GM18517 (cell line): ENCODE measurements around the gene CTDSP2.
"Not testable (repeated sequence)": the region's sequence is repeated elsewhere in the genome, so short reads cannot be mapped to it uniquely, and the experiment has no call there.

Experiments
- ATAC-seq: cut with Tn5 transposase; IDR thresholded peaks from one replicate; pipeline ENCODE4 v1.9.1; 2021; ENCODE audit warnings: mild to moderate bottlenecking, moderate library complexity; ENCODE audit not compliant: unreplicated experiment

Gene CTDSP2

DNA sequence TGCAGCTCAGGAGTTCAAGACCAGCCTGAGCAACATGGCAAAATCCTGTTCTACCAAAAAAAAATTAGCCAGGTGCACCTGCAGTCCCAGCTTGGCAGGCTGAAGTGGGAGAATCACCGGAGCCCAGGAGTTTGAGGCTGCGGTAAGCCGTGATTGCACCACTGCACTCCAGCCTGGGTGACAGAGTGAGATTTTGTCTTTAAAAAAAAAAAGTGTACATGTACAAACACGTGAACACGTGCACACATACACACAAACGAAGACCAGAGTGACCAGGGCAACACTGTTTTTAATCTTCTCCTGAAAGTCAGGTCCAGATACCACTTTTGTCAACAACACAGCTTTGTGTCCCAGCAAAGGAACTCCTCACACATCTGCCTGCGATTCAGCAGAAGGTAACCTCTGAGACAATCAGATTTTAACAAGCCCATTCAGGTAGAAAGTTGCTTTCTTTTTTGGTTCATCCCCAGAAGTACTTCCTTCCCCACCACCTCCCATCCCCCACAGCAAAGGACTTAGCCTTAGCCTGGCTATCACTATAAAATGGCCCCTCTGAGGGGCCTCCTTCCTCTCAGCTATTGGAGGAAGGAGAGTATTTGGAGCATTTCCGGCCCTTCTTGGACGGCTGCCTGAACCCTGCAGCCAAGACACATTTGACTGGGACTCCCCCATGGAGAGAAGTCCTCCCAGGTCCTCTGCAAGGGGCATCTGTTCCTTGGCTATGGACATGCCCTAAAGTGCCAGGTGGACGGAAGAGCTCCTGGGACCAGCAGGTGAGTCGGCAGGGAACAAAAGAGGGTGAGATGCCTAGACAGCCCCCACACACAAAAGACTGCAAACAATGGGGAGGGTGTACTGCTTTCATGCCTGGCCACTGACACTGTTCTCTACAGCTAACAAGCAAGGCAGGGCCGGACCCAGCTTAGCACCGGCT lies 9.8 kb downstream of the CTDSP2 start:
- ATAC-seq = peak; percentile 47

DNA sequence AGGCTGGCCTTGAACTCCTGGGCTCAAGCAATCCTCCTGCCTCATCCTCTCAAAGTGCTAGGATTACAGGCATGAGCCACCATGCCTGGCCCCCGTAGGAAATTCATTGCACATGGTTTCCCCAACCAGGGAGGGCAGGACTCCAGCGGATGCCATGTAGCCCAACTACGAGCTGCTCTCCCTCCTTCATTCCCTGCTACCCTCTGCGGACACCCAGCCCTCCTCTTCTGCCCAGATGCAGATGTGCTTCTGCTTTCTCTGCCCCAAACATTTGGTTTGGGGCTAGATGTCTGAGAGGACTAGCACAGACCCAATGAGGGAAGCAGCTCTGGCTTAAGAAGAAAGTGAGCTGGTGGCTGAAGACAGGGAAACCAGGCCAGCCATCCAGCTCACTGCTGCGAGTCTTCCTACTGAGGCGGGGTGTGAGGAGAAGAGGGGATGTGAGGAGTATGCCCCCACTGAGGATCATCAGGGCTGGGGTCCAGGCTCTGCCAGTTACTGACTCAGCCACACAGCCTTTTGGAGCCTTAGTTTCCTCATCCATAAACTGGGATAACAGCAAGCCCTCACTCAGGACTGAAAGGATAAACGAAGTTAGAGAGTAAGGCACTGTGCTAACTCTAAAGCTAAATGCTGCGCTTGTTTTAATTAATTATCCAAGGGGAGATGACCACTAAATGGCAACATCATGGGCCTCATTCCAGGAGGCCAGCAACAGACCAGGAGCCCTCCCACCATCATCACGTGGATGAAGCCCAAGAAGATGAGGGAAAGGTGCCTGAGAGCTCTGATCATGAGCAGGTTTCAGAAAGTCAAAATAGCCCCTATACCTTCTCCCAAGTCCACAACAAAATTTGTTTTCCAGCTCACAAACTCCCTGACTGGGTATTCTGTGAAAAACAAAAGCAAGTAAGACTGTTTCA lies 10.9 kb downstream of the CTDSP2 start:
- no peak for ATAC-seq

DNA sequence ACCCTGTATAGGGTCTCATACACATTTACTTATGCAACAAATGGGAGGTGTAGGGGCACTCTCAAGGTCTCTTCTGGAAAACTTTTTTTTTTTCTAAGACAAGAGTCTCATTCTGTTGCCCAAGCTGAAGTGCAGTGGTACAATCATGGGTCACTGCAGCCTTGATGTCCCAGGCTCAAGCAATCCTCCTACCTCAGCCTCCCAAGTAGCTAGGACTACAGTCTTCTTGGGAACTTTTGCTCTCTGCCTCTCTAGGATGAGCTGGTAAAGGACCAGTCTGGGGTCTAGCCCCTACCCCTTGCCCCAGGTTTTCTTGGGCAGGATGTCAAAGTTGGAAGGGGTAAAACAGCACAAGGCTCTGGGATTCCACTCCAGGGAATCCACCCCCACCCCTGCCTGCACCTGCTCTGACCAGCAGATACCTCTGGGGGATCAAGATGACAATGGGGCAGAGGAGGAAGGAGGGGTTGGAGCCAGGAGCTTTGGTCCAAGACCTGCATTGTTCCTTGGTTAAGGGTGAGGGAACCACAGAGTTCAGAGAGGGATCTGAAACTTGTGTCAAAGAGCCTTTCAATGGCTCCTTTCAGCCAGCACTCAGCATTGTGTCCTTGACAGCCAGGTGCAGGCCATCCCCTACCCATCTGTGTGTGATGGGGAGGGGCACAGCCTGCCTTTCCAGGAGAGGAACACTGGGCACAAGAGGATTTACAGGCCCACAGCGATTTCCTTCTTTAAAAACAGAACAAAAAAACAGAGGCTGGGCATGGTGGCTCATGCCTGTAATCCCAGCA lies 12.2 kb downstream of the CTDSP2 start:
- ATAC-seq = no peak

DNA sequence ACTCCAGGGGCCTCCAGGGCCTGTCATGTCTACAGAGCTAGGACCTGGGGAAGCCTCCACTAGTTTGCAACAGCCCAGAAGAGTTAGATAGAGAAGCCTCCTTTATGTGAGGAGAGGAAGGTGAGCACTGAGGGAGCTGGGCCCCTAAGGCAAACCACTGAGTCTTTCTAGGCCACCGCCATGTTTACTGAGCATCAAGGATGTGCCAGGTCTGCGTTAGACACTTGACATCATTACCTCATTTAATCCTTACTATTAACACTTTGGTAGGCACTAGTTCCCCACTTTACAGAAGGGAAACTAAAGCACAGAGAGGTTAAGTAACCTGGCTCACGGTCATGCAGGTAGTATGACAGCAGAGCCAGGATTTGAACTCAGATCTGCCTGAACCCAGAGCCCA lies 12.9 kb downstream of the CTDSP2 start:
- ATAC-seq = no peak

DNA sequence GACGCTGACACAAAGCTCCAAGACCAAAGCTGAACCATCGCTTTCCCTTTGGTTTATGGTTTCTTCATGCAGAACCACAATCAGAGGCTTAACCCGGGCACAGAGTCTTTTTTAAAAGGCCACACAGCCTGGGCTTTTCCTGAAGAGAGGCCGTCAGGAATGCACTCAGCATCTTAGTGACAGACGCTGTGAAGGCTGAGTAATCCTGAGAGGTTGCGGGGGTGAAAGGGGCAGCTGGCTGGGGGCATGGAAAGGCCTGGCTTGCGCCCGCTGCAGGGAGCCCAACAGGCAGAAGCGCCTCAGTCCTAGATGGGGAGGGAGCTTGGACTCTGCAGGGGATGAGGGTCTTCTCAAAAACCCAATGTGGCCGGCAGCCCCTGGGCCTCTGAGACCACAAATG lies 13.6 kb downstream of the CTDSP2 start:
- ATAC-seq = no peak

DNA sequence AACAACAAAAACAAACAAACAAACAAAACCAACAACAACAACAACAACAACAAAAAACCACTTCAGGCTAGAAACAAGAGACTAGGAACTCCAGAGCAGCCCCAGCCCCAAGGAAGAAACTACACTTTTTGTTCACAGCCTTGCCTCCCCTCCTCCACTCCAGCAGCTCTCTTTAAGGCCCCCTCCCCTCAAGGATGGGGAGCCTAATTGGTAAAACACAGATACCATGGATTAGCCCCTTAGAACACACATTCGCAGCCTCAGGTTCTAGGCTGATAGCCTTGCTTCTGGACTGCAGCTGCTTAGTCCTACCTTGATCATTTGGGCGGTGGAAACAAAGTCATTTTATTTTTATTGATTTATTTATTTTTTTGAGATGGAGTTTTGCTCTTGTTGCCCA lies 16.1 kb downstream of the CTDSP2 start:
- ATAC-seq = no peak

DNA sequence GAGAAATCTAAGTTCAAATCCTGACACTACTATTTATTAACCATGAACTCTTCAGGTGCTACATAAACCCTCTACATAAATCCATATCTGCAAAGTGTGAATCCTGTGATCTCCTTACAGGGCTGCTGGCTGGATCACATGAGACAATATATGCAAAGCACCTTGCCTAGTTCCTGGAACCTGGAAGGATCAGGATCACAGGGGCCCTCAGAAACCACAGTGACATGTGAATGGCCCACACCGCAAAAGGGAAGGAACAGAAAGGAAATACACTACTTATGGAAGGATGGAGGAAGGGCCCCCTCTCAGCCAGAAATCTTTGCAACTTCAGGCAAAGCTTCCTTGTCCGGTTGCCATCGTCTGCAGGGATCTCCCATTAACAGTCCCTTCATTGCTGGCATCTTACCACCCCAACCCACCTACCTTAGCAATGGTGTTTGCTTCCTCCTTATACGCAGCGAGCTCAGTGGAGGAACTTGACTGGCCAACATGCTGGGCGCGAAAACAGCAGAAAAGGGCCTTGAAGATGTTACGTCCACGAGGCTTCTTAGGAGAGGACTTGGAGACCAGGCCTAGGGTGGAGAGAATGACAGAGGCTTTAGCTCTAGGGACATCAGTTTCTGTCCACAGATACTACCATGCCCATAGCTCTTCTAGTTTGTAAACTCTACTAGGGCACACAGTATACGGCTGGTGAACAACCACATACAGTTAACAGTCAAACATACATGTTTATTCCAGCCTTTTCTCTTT lies 17.3 kb downstream of the CTDSP2 start:
- ATAC-seq = no peak

DNA sequence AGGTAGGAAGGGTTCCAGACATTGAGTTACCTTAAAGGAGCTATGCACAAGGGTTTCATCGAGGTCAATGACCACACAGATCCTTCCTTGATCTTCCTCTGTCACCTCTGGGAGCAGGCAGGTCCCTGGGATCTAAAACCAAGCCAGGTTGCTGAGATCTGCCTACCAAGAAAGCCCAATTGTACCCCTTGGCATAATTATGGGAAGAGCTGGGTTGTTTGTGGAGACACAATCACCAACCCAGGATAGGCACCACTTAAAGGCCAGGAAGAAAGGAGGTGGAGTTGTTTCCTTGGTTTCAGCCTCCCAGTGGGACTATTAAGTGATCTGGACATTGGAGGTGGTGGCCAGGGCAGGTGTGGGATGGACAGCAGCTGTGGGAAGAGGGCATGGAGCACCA lies 19.6 kb downstream of the CTDSP2 start:
- ATAC-seq = no peak

DNA sequence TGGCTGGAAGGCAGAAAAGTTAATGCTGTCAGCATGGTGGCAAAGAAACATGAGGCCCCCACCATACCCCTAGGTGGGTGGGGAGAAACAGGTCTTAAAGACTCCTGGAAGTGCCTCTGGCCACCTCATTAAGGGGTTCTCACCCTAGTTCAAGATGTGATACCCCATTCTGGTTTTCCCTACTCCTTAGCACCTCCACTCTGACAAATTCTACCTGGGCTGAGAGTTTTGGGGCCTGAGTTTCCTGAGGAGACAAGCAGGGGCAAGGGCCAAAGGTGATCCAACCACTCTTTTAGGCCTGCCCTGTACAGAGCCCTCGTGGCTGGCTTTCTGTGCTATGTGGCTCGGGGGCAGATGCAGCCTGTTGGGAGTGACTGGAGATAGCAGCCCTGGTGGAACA lies 20.1 kb downstream of the CTDSP2 start:
- ATAC-seq = no peak

DNA sequence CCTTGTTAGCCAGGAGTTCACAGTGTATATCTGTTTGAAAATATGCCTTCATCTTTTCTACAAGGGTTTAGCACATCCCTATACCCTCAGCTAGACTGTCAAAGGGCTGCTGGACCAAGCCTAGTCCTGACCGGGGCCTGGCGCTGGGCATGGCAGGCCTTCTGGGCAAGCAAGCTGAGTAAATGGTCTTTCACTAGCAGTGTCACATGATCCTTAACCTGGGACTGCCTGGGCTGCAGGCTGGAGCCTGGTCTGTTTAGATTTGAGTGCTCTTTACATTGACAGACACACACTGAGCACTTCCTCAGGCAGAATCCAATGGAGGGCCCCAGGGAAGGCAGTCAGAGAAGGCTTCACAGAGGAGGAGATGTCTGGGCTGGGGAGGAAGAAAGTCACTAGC lies 21.1 kb downstream of the CTDSP2 start:
- no peak for ATAC-seq

DNA sequence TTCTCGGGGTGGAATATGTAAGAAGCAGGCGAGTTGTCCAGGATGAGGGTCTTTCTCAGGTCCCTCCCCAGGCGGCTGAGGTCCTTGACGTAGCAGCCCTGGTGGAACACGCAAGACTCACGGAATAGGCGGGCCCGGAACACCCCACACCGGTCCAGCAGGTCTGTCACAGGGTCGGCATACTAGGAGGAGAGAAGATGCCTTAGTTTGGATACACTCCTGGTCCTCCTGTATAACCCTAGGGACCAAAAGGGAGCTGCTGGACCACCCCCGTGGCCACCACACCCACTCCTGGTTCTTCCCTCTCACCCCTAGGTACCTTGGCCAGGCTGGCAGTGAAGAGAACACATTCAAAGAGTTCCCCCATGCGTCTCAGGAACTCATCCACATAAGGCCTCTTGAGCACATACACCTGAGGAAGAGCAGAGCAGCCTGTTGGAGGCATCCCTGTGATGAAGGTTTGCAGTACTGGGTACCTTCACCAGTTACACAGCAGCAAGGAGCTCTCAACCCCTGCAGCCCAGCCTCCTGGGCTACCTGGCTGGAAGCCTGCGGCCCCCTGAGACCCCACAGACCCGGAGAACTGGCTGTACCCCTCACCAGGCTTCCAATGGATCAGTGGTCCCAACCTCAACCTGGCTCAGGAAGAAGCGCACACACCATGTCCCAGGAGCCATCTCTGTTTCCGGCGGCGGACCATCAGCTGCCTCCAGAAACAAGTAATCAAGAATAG lies 22.5 kb downstream of the CTDSP2 start:
- ATAC-seq = no peak

DNA sequence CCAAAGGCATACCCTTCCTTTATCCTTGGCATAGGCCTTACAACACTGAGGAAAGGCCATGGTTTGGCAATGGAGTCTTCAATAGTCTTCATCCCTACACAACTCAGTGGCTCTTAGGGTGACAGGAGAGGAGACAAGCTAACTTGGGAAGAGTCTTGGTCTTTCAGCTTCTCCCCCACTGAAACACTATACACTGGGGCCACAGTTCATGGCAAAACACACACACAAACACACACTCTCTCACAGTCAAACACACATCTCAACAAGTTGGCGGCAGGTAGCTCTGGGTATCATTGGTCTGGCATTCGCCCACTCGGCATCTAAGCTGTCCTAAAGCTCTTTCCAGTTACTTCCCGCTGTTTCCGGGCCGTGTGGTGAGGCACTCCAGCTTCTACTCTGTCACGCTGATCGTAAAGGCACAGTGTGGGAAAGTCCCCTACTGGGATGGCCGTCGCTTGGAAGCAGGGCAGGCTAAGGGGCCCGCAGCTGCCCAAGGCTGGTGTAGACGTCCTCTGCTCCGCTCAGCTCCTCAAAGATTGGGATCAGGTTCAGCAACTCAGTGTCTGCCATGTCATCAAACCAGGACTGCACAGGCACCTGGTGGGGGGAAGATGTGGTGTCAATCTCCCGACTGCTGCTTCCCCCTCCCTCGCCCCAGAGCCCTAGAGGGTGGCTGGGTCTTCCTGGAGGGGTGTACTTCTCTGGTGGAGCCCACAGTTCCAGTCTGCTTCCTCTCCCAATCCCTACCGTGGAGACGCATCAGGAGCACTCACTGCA lies 23.2 kb downstream of the CTDSP2 start:
- no peak for ATAC-seq

DNA sequence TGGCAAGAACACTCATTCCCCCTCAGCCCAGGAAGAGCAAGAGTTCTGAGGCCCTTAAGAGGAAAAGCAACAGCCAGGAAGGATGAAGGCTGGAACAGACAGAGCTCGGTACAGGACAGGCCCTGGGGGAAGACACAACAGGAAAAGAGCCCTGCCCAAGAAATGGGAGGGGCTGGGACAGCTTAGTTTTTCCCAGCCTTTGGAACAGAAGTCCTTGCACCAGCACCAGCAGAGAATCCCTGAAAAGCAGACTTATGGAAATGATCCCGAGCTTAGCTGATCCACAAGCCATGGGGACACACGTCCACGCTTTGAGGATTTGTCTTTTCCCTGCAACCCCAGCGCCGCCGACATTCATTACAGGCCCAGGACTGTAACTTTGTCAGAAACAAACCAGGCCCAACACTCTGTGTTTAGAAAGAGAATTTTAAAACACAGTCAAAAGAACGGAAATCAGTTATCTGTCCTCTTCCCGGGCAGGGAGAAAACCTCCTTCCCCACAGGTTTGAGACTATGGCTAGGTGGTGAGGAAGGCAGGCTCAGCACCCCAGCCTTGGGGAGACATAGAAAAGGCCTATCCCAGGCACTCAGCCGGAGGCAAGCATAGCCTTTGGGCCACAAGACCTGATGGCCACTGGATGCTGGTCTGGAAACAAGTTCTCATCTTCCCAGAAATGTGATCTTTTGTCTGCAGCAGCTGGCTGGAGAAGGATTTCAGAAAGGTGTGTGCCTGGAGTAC lies 24.0 kb downstream of the CTDSP2 start:
- ATAC-seq = no peak

DNA sequence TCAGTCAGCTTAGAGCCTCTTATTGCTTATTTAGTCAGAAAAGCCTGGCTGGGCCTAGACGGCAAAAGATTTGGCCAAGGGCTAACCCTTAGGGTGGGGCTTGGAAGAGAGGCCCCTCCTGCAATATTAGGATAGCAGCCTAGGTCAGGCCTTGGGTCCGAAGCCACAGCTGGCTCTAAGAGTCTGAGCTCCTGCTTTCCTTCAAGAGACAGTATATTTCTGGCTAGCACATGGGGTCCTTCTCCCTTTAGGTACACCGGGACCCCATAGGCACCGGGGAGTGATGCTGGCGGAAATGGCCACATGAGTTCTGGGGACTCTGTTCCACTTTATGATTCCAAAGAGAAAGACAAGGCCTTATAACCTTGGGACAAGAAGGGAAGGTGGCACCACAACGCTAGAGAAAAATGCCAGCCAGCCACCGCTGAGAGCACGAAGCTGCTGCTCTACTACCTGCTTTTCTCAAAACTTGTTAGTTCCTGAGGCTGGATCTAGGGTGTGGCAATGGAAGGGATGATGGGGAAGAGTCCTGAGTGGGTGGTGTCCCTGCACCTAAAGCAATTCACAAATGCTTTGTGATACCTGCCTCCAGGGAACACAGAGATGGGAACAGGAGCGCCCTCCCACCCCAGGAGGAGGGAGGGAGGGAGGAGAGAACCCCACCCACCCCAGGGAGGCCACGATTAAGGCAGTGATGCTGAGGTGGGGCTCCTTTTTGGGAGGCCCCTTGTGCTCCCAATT lies 24.9 kb downstream of the CTDSP2 start:
- ATAC-seq = no peak

DNA sequence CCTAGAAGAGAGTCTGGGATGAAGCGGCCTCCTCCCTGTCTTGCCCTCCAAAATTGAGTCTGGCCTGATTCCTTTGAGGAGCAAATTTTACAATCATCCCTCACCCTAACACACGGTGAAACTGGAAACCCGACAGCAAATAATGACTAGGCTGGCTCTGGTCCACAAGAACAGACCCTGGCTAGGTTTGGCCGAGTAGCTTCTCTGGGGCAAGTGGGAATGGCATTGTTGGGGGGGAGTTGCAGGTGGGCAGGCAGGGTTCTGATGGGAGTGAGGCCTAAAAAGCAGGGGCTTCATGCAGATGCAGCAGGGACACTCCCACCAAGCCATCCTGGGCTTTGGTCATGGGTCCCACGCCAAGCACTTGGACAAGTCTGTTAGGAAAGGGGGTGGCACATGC lies 25.5 kb downstream of the CTDSP2 start:
- not testable (repeated sequence) for ATAC-seq

DNA sequence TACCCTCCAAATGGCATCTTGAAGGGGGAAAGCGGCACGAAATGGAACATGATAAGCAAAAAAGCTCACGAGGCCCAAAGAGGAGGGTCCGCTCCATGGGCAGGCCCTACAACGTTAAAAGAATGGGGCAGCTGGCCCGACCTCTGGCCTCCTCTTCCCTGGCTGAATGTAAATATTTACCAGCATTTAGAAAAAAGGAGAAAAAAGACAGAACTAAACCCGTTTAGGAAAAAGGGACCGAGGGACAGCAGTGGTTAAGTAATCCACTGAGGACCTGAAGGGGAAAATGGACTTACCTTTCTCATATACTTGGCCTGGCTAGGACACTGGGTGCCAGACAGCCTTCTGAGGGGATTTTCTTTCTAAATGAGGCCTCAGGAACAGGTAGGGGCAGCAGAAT lies 26.4 kb downstream of the CTDSP2 start:
- not testable (repeated sequence) for ATAC-seq

DNA sequence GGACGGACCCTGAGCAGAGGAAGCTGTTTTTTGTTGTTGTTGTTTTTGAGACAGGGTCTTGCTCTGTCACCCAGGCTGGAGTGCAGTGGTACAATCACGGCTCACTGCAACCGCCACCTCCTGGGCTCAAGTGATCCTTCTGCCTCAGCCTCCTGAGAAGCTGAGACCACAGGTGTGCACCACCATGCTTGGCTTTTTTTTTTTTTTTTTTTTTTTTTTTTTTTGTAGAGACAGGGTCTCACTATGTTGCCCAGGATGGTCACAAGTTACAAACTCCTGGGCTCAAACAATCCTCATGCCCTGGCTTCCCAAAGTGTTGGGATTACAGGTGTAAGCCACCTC lies 28.6 kb downstream of the CTDSP2 start:
- ATAC-seq = not testable (repeated sequence)
